Neural cell (in vitro differentiated cells): ENCODE data around the gene CFAP100.

Source experiments
- EZH2 ChIP-seq: fragments of 200-600, 300-800 bp; shearing (Covaris generic), sonication (generic); IDR thresholded peaks from 2 replicates; pipeline ENCODE4 v1.6.1; 2014; ENCODE audit warnings: antibody characterized with exemption, low read length, borderline replicate concordance, mild to moderate bottlenecking; ENCODE audit not compliant: insufficient read depth, poor library complexity, severe bottlenecking
- RAD21 ChIP-seq: fragments of 450-650 bp; conservative IDR thresholded peaks from 2 replicates; pipeline ENCODE4 v1.6.1; 2014; ENCODE audit warnings: antibody characterized with exemption, mild to moderate bottlenecking, moderate library complexity
- TAF1 ChIP-seq: IDR thresholded peaks from 2 replicates; pipeline ENCODE4 v1.6.1; 2012; ENCODE audit warnings: low read depth
- TF ChIP-seq, protein P1 (sequence below): fragments of 450-650 bp; IDR thresholded peaks from 2 replicates; pipeline ENCODE4 v1.5.1; 2014; ENCODE audit warnings: antibody characterized with exemption, mild to moderate bottlenecking, moderate library complexity; ENCODE audit not compliant: poor library complexity, severe bottlenecking

DNA sequence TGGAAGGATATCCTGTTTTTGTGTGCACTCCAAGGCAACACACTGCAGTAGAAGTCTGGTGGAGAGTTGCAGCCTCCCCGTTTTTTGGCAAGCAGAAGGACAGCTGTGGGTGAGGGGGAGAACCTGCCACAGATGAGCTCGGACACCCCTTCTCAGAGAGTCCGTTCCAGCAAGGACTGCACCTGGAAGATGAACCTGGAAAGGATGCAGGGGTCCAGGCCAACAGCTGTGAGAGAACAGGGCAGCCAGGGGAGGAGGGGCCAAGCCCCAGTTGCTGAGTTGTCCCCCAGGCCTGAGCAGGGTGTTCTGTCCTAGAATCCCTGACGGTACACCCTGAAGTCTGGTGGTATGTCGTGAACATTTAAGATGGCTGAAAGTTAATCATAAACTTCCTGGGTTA is 50.8 kb downstream of the CFAP100 start:
- TF ChIP-seq, protein P1, sequence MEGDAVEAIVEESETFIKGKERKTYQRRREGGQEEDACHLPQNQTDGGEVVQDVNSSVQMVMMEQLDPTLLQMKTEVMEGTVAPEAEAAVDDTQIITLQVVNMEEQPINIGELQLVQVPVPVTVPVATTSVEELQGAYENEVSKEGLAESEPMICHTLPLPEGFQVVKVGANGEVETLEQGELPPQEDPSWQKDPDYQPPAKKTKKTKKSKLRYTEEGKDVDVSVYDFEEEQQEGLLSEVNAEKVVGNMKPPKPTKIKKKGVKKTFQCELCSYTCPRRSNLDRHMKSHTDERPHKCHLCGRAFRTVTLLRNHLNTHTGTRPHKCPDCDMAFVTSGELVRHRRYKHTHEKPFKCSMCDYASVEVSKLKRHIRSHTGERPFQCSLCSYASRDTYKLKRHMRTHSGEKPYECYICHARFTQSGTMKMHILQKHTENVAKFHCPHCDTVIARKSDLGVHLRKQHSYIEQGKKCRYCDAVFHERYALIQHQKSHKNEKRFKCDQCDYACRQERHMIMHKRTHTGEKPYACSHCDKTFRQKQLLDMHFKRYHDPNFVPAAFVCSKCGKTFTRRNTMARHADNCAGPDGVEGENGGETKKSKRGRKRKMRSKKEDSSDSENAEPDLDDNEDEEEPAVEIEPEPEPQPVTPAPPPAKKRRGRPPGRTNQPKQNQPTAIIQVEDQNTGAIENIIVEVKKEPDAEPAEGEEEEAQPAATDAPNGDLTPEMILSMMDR: no peak
- TF ChIP-seq EZH2 (no peak), RAD21 (no peak), TAF1 (no peak)
